Endothelial cell of umbilical vein (primary cell): ENCODE results near the gene TMEM18. TPM values are rescaled to one million over a fixed set of nuclear protein-coding genes. Genes with fewer than 3 reads are reported as not detected.

ENCODE experiments used
- BruUV-seq: library from RNA; stranded (reverse); fragments of 400-500 nt; replicated peaks from 2 replicates; lab custom pipeline; 2021; lab: Mats Ljungman, UMichigan
- CTCF ChIA-PET: fragments of 300-600, 350-600 bp; sonication (Branson Sonifier 250); formaldehyde crosslinking; loops from one replicate; lab custom pipeline; 2021; ENCODE audit warnings: antibody characterized with exemption, inconsistent platforms; lab: Charles Lee
- POLR2A ChIA-PET: fragments of 300-600, 350-600 bp; sonication (Branson Sonifier 250); formaldehyde crosslinking; loops from one replicate; lab custom pipeline; 2021; ENCODE audit warnings: antibody characterized with exemption, inconsistent platforms; lab: Charles Lee
- DNase-seq: peaks from one replicate; pipeline ENCODE4 v3.0.0-alpha.2; 2011; ENCODE audit warnings: low read depth, low spot score
- FAIRE-seq: peaks from 2 replicates; lab custom pipeline; 2011; peaks lifted over from hg19 to GRCh38; lab: Jason Lieb, UNC
- H2AFZ ChIP-seq: 2 replicates; pipeline ENCODE4 v1.6.0; 2012; ENCODE audit warnings: low read depth, low read length, control low read depth, inconsistent platforms
- H3K27ac ChIP-seq: 2 replicates; pipeline ENCODE4 v1.5.1; 2011; ENCODE audit warnings: low read depth, mild to moderate bottlenecking, control low read depth, low read length, moderate library complexity; ENCODE audit not compliant: insufficient read depth
- H3K27me3 ChIP-seq, 2 experiments: 2 replicates each; pipeline versions ENCODE4 v1.6.0 to v1.6.1; 2011; ENCODE audit warnings: low read length in 2 of 2, mixed read lengths in 1 of 2; ENCODE audit not compliant: control insufficient read depth in 2 of 2, insufficient read depth in 2 of 2
- H3K36me3 ChIP-seq, 2 experiments: 2 replicates in 1 of 2; 3 replicates in 1 of 2; pipeline ENCODE4 v1.5.1; 2011; ENCODE audit warnings: low read length in 2 of 2, mild to moderate bottlenecking in 1 of 2, moderate library complexity in 1 of 2; ENCODE audit not compliant: control insufficient read depth in 2 of 2, insufficient read depth in 2 of 2; ENCODE audit errors: extremely low read depth in 1 of 2
- H3K4me1 ChIP-seq: 3 replicates; pipeline ENCODE4 v1.5.1; 2011; ENCODE audit warnings: mild to moderate bottlenecking, low read length; ENCODE audit not compliant: control insufficient read depth, insufficient read depth; ENCODE audit errors: extremely low read depth
- H3K4me2 ChIP-seq: 2 replicates; pipeline ENCODE4 v1.6.1; 2011; ENCODE audit warnings: low read length, control low read depth, mixed read lengths; ENCODE audit not compliant: insufficient read depth
- H3K4me3 ChIP-seq, 3 experiments: fragments of 200-600 bp in 1 of 3; sonication (generic), shearing (Covaris generic) in 1 of 3; replicated peaks in 1 of 3; 2 replicates each; pipeline ENCODE4 v1.5.1; 2011 to 2016; ENCODE audit warnings: control low read depth in 3 of 3, low read length in 3 of 3, mild to moderate bottlenecking in 2 of 3, inconsistent platforms in 1 of 3, low read depth in 1 of 3, moderate library complexity in 1 of 3; ENCODE audit not compliant: insufficient read depth in 1 of 3
- H3K79me2 ChIP-seq: 2 replicates; pipeline ENCODE4 v1.6.0; 2012; ENCODE audit warnings: low read length, inconsistent platforms; ENCODE audit not compliant: control insufficient read depth, insufficient read depth
- H3K9ac ChIP-seq: replicated peaks from 2 replicates; pipeline ENCODE3; 2011; ENCODE audit warnings: low read length, control low read depth; ENCODE audit not compliant: insufficient read depth; ENCODE audit errors: extremely low read depth
- H3K9me1 ChIP-seq: replicated peaks from 3 replicates; pipeline ENCODE4 v1.6.0; 2011; ENCODE audit warnings: mild to moderate bottlenecking, low read length; ENCODE audit not compliant: control insufficient read depth, insufficient read depth; ENCODE audit errors: extremely low read depth
- H3K9me3 ChIP-seq: replicated peaks from 2 replicates; pipeline ENCODE4 v1.5.1; 2012; ENCODE audit warnings: low read length, inconsistent platforms; ENCODE audit not compliant: control insufficient read depth, insufficient read depth
- H4K20me1 ChIP-seq: replicated peaks from 2 replicates; pipeline ENCODE3; 2011; ENCODE audit warnings: mild to moderate bottlenecking, low read length; ENCODE audit not compliant: control insufficient read depth, insufficient read depth; ENCODE audit errors: extremely low read depth
- CTCF ChIP-seq, 2 donors: IDR thresholded peaks; 1 replicate in 1 of 2; 2 replicates in 1 of 2; pipeline ENCODE4 v1.5.1; 2011; ENCODE audit warnings: low read length in 2 of 2, mild to moderate bottlenecking in 2 of 2, moderate library complexity in 2 of 2, control low read depth in 1 of 2, inconsistent platforms in 1 of 2, low read depth in 1 of 2; ENCODE audit not compliant: insufficient read depth in 1 of 2; ENCODE audit errors: extremely low read depth in 1 of 2
- EZH2 ChIP-seq: IDR thresholded peaks from 2 replicates; pipeline ENCODE4 v1.6.1; 2012; ENCODE audit warnings: borderline replicate concordance, low read depth, mild to moderate bottlenecking, moderate library complexity, low read length, inconsistent platforms; ENCODE audit not compliant: severe bottlenecking
- FOS ChIP-seq: IDR thresholded peaks from 2 replicates; pipeline ENCODE4 v1.6.1; 2011; ENCODE audit warnings: mild to moderate bottlenecking, low read length, moderate library complexity, borderline replicate concordance; ENCODE audit not compliant: insufficient read depth
- GATA2 ChIP-seq: IDR thresholded peaks from 2 replicates; pipeline ENCODE4 v1.7.0; 2011; ENCODE audit warnings: low read depth, mild to moderate bottlenecking, moderate library complexity, mixed read lengths, low read length; ENCODE audit not compliant: insufficient read length, insufficient read depth
- JUN ChIP-seq: IDR thresholded peaks from 2 replicates; pipeline ENCODE4 v1.6.1; 2011; ENCODE audit warnings: borderline replicate concordance, low read depth; ENCODE audit not compliant: insufficient read length, insufficient read depth
- MAX ChIP-seq: IDR thresholded peaks from 2 replicates; pipeline ENCODE4 v1.6.1; 2011; ENCODE audit not compliant: insufficient read depth, insufficient read length
- MYC ChIP-seq: IDR thresholded peaks from one replicate; pipeline ENCODE4 v1.6.1; 2011; ENCODE audit warnings: mild to moderate bottlenecking, low read depth, low read length
- POLR2A ChIP-seq: IDR thresholded peaks from 2 replicates; pipeline ENCODE4 v1.6.1; 2012; ENCODE audit warnings: low read depth, mild to moderate bottlenecking, control low read depth, low read length
- POLR2AphosphoS5 ChIP-seq: IDR thresholded peaks from 2 replicates; pipeline ENCODE4 v1.6.1; 2012; ENCODE audit warnings: low read depth, mild to moderate bottlenecking, control low read depth, low read length, moderate library complexity; ENCODE audit not compliant: insufficient read depth
- dilution Hi-C: fragments of 300-500 bp; cut with MboI; formaldehyde crosslinking; loops from one replicate; pipeline ENCODE4 v1.15.0; 2019; ENCODE audit warnings: low sequenced_read_pairs; ENCODE audit not compliant: extremely low pct_ligation_motif_present
- intact Hi-C: fragments of 100-400 bp; cut with micrococcal nuclease; formaldehyde crosslinking; loops from one replicate; pipeline ENCODE4 v1.10.0; 2022
- polyA plus RNA-seq, 4 experiments: library from polyadenylated mRNA; depleted of rRNA in 3 of 4; stranded (reverse) in 3 of 4; unstranded in 1 of 4; fragments of >200 nt; gene quantifications; 2 replicates each; pipeline versions ENCODE4 v1.2.1 to v1.2.3, GENCODE V29; 2011 to 2012; ENCODE audit warnings: missing spikeins in 1 of 4
- total RNA-seq: library from RNA; stranded (reverse); gene quantifications from 2 replicates; pipeline ENCODE4 v1.2.3, GENCODE V29; 2021

The TMEM18 gene
- total and polyA plus RNA-seq, 2 donors (not counting 3 experiments of a cell fraction or from before 2014, with no cell fraction given), result 19.1 to 23.1 TPM

- intact Hi-C loops (loop anchor here (1.0 kb wide), 1 partner anchor 391 kb away; no protein-coding TSS in a partner anchor), dilution Hi-C loops (no loop called here)
- Histone ChIP-seq H3K9me1 (no peaks in the 10 kb centered on the region), H3K9me3 (no peaks in the 10 kb centered on the region), H3K4me3 (no peak overlapping the region), H3K9ac (no peak overlapping the region), H4K20me1 (no peaks in the 10 kb centered on the region), H3K4me2 (no peak overlapping the region), H3K36me3 (no peaks in the 10 kb centered on the region), H3K79me2 (no peaks in the 10 kb centered on the region), H3K4me1 (no peaks in the 10 kb centered on the region), H3K27me3 (no peaks in the 10 kb centered on the region), H3K27ac (no peak overlapping the region), H2AFZ (no peak overlapping the region)
- no TSS peak for BruUV-seq
- DNase-seq (no peak), FAIRE-seq (no peak)
- TF ChIP-seq FOS (no peak), JUN (no peak), MYC (no peak), CTCF (IDR thresholded peaks at IDR 0.05; ENCODE audit: extremely low read depth in 1 of 2, insufficient read depth in 1 of 2, low read depth in 1 of 2, low read length in 2 of 2) (no peak)
- ChIA-PET CTCF (interaction anchor here (1.4 to 1.9 kb wide), 3 partner anchors 30 to 391 kb away, joined by 7 to 9 read pairs (median 7); no protein-coding TSS in a partner anchor), POLR2A (no interaction called here)
Observed at GRCh38 chr2:637406-637776, 39.8 kb downstream of the TMEM18 start.

- Histone ChIP-seq H2AFZ (peak overlapping the region; percentile 70), H3K9ac (no peak overlapping the region), H3K9me3 (no peaks in the 10 kb centered on the region), H3K36me3 (no peaks in the 10 kb centered on the region), H4K20me1 (no peaks in the 10 kb centered on the region), H3K27ac (no peak overlapping the region), H3K79me2 (no peaks in the 10 kb centered on the region), H3K4me2 (no peak overlapping the region), H3K4me3 (no peak overlapping the region), H3K9me1 (no peaks in the 10 kb centered on the region), H3K4me1 (no peaks in the 10 kb centered on the region), H3K27me3 (no peaks in the 10 kb centered on the region)
- POLR2A ChIA-PET, result no interaction called here
- intact Hi-C loops (loop anchor here (1.0 kb wide), 1 partner anchor 391 kb away; no protein-coding TSS in a partner anchor), dilution Hi-C loops (no loop called here)
- CTCF ChIA-PET, result interaction anchor here (1.8 kb wide), 1 partner anchor 391 kb away, joined by 9 read pairs; no protein-coding TSS in a partner anchor
- DNase-seq, result peak; percentile 53
- TF ChIP-seq JUN (no peak), POLR2AphosphoS5 (no peak), MAX (no peak), EZH2 (no peak), FOS (no peak), MYC (no peak), POLR2A (no peak), CTCF (IDR thresholded peaks at IDR 0.05; ENCODE audit: extremely low read depth in 1 of 2, insufficient read depth in 1 of 2, low read depth in 1 of 2, low read length in 2 of 2) (peak; percentile 66 to 68), GATA2 (no peak)
- BruUV-seq, result no TSS peak
- FAIRE-seq, result peak; percentile 79
Observed at GRCh38 chr2:636641-637405, 40.4 kb downstream of the TMEM18 start.
